ENCODE results near the gene PKD1.

Gene PKD1

GRCh38 chr16:2060346-2060745, 75.4 kb downstream of the PKD1 start:
- Histone ChIP-seq H3K9ac (ENCODE audit: insufficient read length, low read depth) (peak overlapping the region; percentile 16), H3K9me3 (ENCODE audit: insufficient read depth, low read length) (no peaks in the 10 kb centered on the region), H3K4me3 (ENCODE audit: insufficient read length, low read depth) (no peak overlapping the region), H3K27me3 (ENCODE audit: insufficient read depth, insufficient read length) (no peaks in the 10 kb centered on the region), H3K4me1 (ENCODE audit: insufficient read depth, insufficient read length) (peaks cover 13% of the 10 kb centered on the region), H3K36me3 (ENCODE audit: insufficient read depth, insufficient read length, low read length) (peaks cover 79% of the 10 kb centered on the region)
- no peak for DNase-seq (ENCODE audit: low read depth, low spot score)
- no peak for TF ChIP-seq SUZ12 (IDR thresholded peaks at IDR 0.05; ENCODE audit: extremely low read depth, insufficient read depth, insufficient read length)
- TF ChIP-seq ZNF274 (IDR thresholded peaks at IDR 0.05; ENCODE audit: low read depth, low read length) = no peak

GRCh38 chr16:2058872-2059271, 76.8 kb downstream of the PKD1 start:
- H3K4me1 ChIP-seq (ENCODE audit: insufficient read depth, insufficient read length) = peaks cover 13% of the 10 kb centered on the region
- H3K9ac ChIP-seq (ENCODE audit: insufficient read length, low read depth) = no peak overlapping the region
- H3K9me3 ChIP-seq (ENCODE audit: insufficient read depth, low read length) = no peaks in the 10 kb centered on the region
- no peak overlapping the region for H3K4me3 ChIP-seq (ENCODE audit: insufficient read length, low read depth)
- DNase-seq (ENCODE audit: low read depth, low spot score) = no peak
- H3K36me3 ChIP-seq (ENCODE audit: insufficient read depth, insufficient read length, low read length) = peaks cover 86% of the 10 kb centered on the region
- no peaks in the 10 kb centered on the region for H3K27me3 ChIP-seq (ENCODE audit: insufficient read depth, insufficient read length)
- TF ChIP-seq SUZ12 (IDR thresholded peaks at IDR 0.05; ENCODE audit: extremely low read depth, insufficient read depth, insufficient read length) (no peak), YY1 (IDR thresholded peaks at IDR 0.05; ENCODE audit: insufficient read depth, insufficient read length) (no peak), ZNF274 (IDR thresholded peaks at IDR 0.05; ENCODE audit: low read depth, low read length) (no peak)

- TF ChIP-seq SUZ12 (IDR thresholded peaks at IDR 0.05; ENCODE audit: extremely low read depth, insufficient read depth, insufficient read length) = no peak
- TF ChIP-seq YY1 (IDR thresholded peaks at IDR 0.05; ENCODE audit: insufficient read depth, insufficient read length) = no peak
- Histone ChIP-seq H3K4me3 (ENCODE audit: insufficient read length, low read depth) (no peak overlapping the region), H3K36me3 (ENCODE audit: insufficient read depth, insufficient read length, low read length) (peaks cover 86% of the 10 kb centered on the region), H3K9ac (ENCODE audit: insufficient read length, low read depth) (no peak overlapping the region), H3K27me3 (ENCODE audit: insufficient read depth, insufficient read length) (no peaks in the 10 kb centered on the region), H3K4me1 (ENCODE audit: insufficient read depth, insufficient read length) (peaks cover 13% of the 10 kb centered on the region), H3K9me3 (ENCODE audit: insufficient read depth, low read length) (no peaks in the 10 kb centered on the region)
- DNase-seq (ENCODE audit: low read depth, low spot score) = no peak
These were observed 77.3 kb downstream of the PKD1 start for GRCh38 chr16:2058420-2058819.

DNA sequence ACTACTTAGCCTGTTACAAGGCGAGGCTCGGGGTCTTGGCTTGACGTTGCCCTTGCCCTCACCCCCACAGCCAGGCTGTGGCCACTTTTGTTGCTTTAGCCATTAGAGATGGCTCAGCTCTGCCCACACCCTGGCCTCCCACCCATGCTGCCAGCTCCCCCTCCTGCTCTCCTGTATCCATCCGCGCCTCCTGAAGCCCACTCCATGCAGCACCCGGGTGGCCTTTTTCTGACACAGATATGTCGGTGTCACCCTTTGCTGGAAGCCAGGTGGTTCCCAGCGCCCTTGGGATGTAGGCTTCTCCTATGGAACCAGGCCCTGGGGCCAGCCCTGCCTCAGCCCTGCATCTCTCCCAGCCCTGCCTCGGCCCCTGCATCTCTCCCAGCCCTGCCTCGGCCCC, 78.3 kb downstream of the PKD1 start:
- Histone ChIP-seq H3K27me3 (ENCODE audit: insufficient read depth, insufficient read length) (no peaks in the 10 kb centered on the region), H3K36me3 (ENCODE audit: insufficient read depth, insufficient read length, low read length) (peaks cover 86% of the 10 kb centered on the region), H3K9ac (ENCODE audit: insufficient read length, low read depth) (no peak overlapping the region), H3K9me3 (ENCODE audit: insufficient read depth, low read length) (no peaks in the 10 kb centered on the region), H3K4me3 (ENCODE audit: insufficient read length, low read depth) (no peak overlapping the region), H3K4me1 (ENCODE audit: insufficient read depth, insufficient read length) (peaks cover 13% of the 10 kb centered on the region)
- DNase-seq (ENCODE audit: low read depth, low spot score) = no peak
- TF ChIP-seq YY1 (IDR thresholded peaks at IDR 0.05; ENCODE audit: insufficient read depth, insufficient read length) (no peak), SUZ12 (IDR thresholded peaks at IDR 0.05; ENCODE audit: extremely low read depth, insufficient read depth, insufficient read length) (no peak), ZNF274 (IDR thresholded peaks at IDR 0.05; ENCODE audit: low read depth, low read length) (no peak)

DNA sequence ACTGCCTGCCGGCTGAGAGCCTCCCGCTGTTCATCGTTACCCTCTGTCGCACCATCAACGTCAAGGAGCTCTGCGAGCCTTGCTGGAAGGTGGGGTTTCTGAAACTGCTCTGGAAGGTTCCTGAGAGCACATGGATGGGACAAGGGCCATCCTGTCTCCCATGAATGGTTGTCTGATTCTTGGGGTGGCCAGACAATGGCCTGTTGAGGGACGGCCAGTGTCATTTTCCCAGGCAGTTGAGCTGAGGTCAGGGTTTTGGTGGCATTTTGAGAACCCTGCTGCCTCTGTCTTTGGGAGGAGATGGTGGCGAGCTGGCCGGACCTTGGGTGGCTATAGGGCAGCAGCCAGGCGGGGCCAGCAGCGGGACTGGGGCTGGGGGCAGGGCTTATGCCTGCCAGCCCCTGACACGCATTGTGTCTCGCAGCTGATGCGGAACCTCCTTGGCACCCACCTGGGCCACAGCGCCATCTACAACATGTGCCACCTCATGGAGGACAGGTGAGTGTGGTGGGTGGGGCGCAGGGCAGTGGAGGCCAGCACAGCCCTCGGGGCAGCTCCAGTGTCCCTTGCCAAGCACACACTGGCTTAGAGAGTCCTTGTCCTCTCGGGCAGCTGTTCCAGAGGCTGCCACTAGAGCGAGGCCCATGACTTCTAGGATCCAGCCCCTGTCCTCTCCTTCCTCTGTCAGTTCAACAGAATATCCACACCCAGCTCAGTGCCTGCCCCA, 78.9 kb downstream of the PKD1 start:
- H3K4me1 ChIP-seq (ENCODE audit: insufficient read depth, insufficient read length) = peaks cover 13% of the 10 kb centered on the region
- DNase-seq (ENCODE audit: low read depth, low spot score) = no peak
- no peaks in the 10 kb centered on the region for H3K9me3 ChIP-seq (ENCODE audit: insufficient read depth, low read length)
- TF ChIP-seq YY1 (IDR thresholded peaks at IDR 0.05; ENCODE audit: insufficient read depth, insufficient read length) (no peak), SUZ12 (IDR thresholded peaks at IDR 0.05; ENCODE audit: extremely low read depth, insufficient read depth, insufficient read length) (no peak), ZNF274 (IDR thresholded peaks at IDR 0.05; ENCODE audit: low read depth, low read length) (no peak)
- peaks cover 87% of the 10 kb centered on the region for H3K36me3 ChIP-seq (ENCODE audit: insufficient read depth, insufficient read length, low read length)
- no peak overlapping the region for H3K9ac ChIP-seq (ENCODE audit: insufficient read length, low read depth)
- H3K4me3 ChIP-seq (ENCODE audit: insufficient read length, low read depth) = no peak overlapping the region
- H3K27me3 ChIP-seq (ENCODE audit: insufficient read depth, insufficient read length) = no peaks in the 10 kb centered on the region

DNA sequence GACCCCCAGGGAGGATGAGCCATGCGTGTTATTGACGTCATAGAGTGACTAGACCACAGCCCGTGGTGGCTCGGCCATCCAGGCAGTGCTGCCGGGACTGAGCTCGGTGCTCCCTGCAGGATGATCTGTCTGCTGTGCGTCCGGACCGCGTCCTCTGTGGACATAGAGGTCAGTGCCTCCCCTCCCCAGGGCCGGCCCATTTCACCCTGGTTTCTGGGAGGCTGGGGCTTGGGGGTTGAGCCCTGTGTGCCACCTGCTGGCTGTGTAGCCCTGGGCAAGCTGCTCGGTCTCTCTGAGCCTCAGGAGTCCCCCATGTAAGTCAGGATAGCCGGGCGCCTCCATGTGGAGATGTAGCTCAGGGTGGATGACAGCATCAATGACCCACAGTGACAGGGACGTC, 79.6 kb downstream of the PKD1 start:
- H3K4me3 ChIP-seq (ENCODE audit: insufficient read length, low read depth) = no peak overlapping the region
- H3K4me1 ChIP-seq (ENCODE audit: insufficient read depth, insufficient read length) = peaks cover 13% of the 10 kb centered on the region
- no peaks in the 10 kb centered on the region for H3K27me3 ChIP-seq (ENCODE audit: insufficient read depth, insufficient read length)
- no peak overlapping the region for H3K9ac ChIP-seq (ENCODE audit: insufficient read length, low read depth)
- H3K36me3 ChIP-seq (ENCODE audit: insufficient read depth, insufficient read length, low read length) = peaks cover 87% of the 10 kb centered on the region
- no peak for DNase-seq (ENCODE audit: low read depth, low spot score)
- TF ChIP-seq ZNF274 (IDR thresholded peaks at IDR 0.05; ENCODE audit: low read depth, low read length) = no peak
- no peaks in the 10 kb centered on the region for H3K9me3 ChIP-seq (ENCODE audit: insufficient read depth, low read length)

DNA sequence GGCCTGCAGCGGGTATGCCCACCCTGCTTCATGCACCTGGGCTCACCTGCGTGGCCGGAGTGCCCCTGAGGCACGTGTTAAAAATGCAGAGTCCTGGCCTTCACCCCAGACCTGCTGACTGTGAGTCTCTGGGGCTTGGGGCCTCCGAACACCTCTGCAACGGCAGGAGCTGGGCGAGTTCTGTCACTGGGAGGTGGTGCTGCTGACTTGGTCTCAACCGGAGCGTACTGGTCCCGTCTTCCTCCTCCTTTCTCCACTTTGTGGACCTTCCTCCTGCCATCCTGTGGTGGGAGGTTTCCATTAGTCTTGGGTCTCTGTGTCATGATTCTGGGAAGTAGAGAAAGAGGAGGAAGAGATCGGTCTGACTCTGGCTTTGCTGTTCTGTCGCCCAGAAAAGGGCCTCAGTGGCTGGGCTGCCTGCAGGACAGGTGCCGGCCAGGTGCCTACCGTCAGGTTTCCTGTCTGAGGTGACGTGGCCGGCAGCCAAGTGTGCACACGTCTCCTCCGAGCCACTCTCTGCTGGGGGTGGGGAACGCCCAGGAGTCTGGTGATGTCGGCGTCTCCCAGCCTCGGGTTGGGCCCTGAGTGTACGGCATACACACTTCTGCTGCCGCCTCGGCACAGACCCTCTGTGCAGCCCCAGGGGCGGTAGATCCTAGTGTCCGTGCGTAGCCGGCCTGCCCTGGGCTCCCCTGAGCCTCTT, 81.0 kb downstream of the PKD1 start:
- Histone ChIP-seq H3K9me3 (ENCODE audit: insufficient read depth, low read length) (no peaks in the 10 kb centered on the region), H3K36me3 (ENCODE audit: insufficient read depth, insufficient read length, low read length) (peaks cover 83% of the 10 kb centered on the region), H3K4me1 (ENCODE audit: insufficient read depth, insufficient read length) (peaks cover 11% of the 10 kb centered on the region), H3K9ac (ENCODE audit: insufficient read length, low read depth) (no peak overlapping the region), H3K27me3 (ENCODE audit: insufficient read depth, insufficient read length) (no peaks in the 10 kb centered on the region), H3K4me3 (ENCODE audit: insufficient read length, low read depth) (no peak overlapping the region)
- DNase-seq (ENCODE audit: low read depth, low spot score) = no peak
- TF ChIP-seq ZNF274 (IDR thresholded peaks at IDR 0.05; ENCODE audit: low read depth, low read length) (no peak), YY1 (IDR thresholded peaks at IDR 0.05; ENCODE audit: insufficient read depth, insufficient read length) (no peak), SUZ12 (IDR thresholded peaks at IDR 0.05; ENCODE audit: extremely low read depth, insufficient read depth, insufficient read length) (no peak)
